Suprapubic skin (tissue), 4 donors: ENCODE data around the gene THSD1. TPM values are rescaled to one million over a fixed set of nuclear protein-coding genes. Genes with fewer than 3 reads are reported as not detected.

Experiments
- DNase-seq, 2 donors: peaks; one replicate each; pipeline ENCODE4 v3.0.0-alpha.2; 2019; ENCODE audit warnings: low spot score in 2 of 2
- H3K27ac ChIP-seq: fragments of 200-600 bp; sonication (generic); one replicate; pipeline ENCODE4 v1.5.1; 2019
- H3K27me3 ChIP-seq: fragments of 200-600 bp; sonication (generic); one replicate; pipeline ENCODE4 v1.5.1; 2019
- H3K36me3 ChIP-seq: fragments of 200-600 bp; sonication (generic); one replicate; pipeline ENCODE4 v1.5.1; 2019
- H3K4me1 ChIP-seq: fragments of 200-600 bp; sonication (generic); one replicate; pipeline ENCODE4 v1.5.1; 2019
- H3K4me3 ChIP-seq: fragments of 200-600 bp; sonication (generic); one replicate; pipeline ENCODE4 v1.5.1; 2019; ENCODE audit warnings: mild to moderate bottlenecking
- H3K9me3 ChIP-seq: fragments of 200-600 bp; sonication (generic); one replicate; pipeline ENCODE4 v1.5.1; 2019
- CTCF ChIP-seq, 2 donors: fragments of 200-600 bp in 1 of 2; fragments of 450-650 bp in 1 of 2; sonication (generic) in 1 of 2; IDR thresholded peaks; one replicate each; pipeline ENCODE4 v1.5.1; 2016 to 2019; ENCODE audit warnings: antibody characterized with exemption in 2 of 2, mild to moderate bottlenecking in 1 of 2, moderate library complexity in 1 of 2
- EP300 ChIP-seq: sonication (generic); formaldehyde crosslinking; IDR thresholded peaks from one replicate; pipeline ENCODE4 v1.6.1; 2017; ENCODE audit warnings: antibody characterized with exemption
- POLR2A ChIP-seq, 2 donors: fragments of 450-650 bp; IDR thresholded peaks; one replicate each; pipeline ENCODE4 v1.6.1; 2017; ENCODE audit warnings: antibody characterized with exemption in 2 of 2, mild to moderate bottlenecking in 2 of 2, moderate library complexity in 2 of 2
- POLR2AphosphoS5 ChIP-seq, 3 donors: sonication (generic); formaldehyde crosslinking; IDR thresholded peaks; one replicate each; pipeline ENCODE4 v1.6.1; 2017; ENCODE audit warnings: antibody characterized with exemption in 3 of 3
- WGBS: methylation state at CpG from one replicate; pipeline ENCODE4 v1.1.5; 2018; 5-methylcytosine and 5-hydroxymethylcytosine counted together
- total RNA-seq, 4 donors: library from RNA; depleted of rRNA; stranded (reverse); fragments of >200 nt; gene quantifications; one replicate each; pipeline ENCODE4 v1.1.0, GENCODE V29; 2016

THSD1 gene
- total RNA-seq, 4 donors from 2014 or later, result 4.9 to 17.1 (median 7.9) TPM

- Histone ChIP-seq H3K36me3 (peaks cover 5% of the 10 kb centered on the region), H3K4me3 (no peak overlapping the region), H3K4me1 (peaks cover 52% of the 10 kb centered on the region), H3K27ac (peak overlapping the region; percentile 98), H3K9me3 (no peaks in the 10 kb centered on the region), H3K27me3 (no peaks in the 10 kb centered on the region)
- 55% methylated on average over 5 of the region's 5 CpGs for WGBS
- no peak for DNase-seq
- no peak for TF ChIP-seq POLR2AphosphoS5 (IDR thresholded peaks at IDR 0.05)
- TF ChIP-seq EP300, result no peak
- no peak for TF ChIP-seq CTCF (IDR thresholded peaks at IDR 0.05)
These were observed 42.0 kb upstream of the THSD1 start for GRCh38 chr13:52447815-52448552.

- DNase-seq, result no peak
- peak overlapping the region; percentile 98 for H3K27ac ChIP-seq
- H3K9me3 ChIP-seq, result no peaks in the 10 kb centered on the region
- no peak for TF ChIP-seq CTCF (IDR thresholded peaks at IDR 0.05)
- no peak for TF ChIP-seq EP300
- TF ChIP-seq POLR2AphosphoS5 (IDR thresholded peaks at IDR 0.05), result no peak
- no peak for TF ChIP-seq POLR2A (IDR thresholded peaks at IDR 0.05)
- WGBS, result 61% methylated on average over 2 of the region's 2 CpGs
- H3K4me3 ChIP-seq, result no peak overlapping the region
- peaks cover 5% of the 10 kb centered on the region for H3K36me3 ChIP-seq
- H3K4me1 ChIP-seq, result peaks cover 46% of the 10 kb centered on the region
- no peaks in the 10 kb centered on the region for H3K27me3 ChIP-seq
These were observed 41.4 kb upstream of the THSD1 start for GRCh38 chr13:52447354-52447753.

GRCh38 chr13:52446265-52446664, 40.3 kb upstream of the THSD1 start:
- H3K36me3 ChIP-seq, result peaks cover 14% of the 10 kb centered on the region
- TF ChIP-seq POLR2AphosphoS5 (IDR thresholded peaks at IDR 0.05) (peak in 1 of 3 donors; percentile 37), POLR2A (IDR thresholded peaks at IDR 0.05) (no peak)
- no peak for DNase-seq
- no peak overlapping the region for H3K4me3 ChIP-seq
- peaks cover 43% of the 10 kb centered on the region for H3K4me1 ChIP-seq
- WGBS, result 54% methylated on average over 1 of the region's 1 CpG
- H3K27me3 ChIP-seq, result no peaks in the 10 kb centered on the region
- peak overlapping the region; percentile 98 for H3K27ac ChIP-seq
- no peaks in the 10 kb centered on the region for H3K9me3 ChIP-seq

- no peak overlapping the region for H3K27ac ChIP-seq
- DNase-seq, result no peak
- peaks cover 83% of the 10 kb centered on the region for H3K36me3 ChIP-seq
- TF ChIP-seq CTCF (IDR thresholded peaks at IDR 0.05) (no peak), POLR2AphosphoS5 (IDR thresholded peaks at IDR 0.05) (no peak), POLR2A (IDR thresholded peaks at IDR 0.05) (no peak), EP300 (no peak)
- no peaks in the 10 kb centered on the region for H3K27me3 ChIP-seq
- H3K4me1 ChIP-seq, result no peaks in the 10 kb centered on the region
- no peaks in the 10 kb centered on the region for H3K9me3 ChIP-seq
- H3K4me3 ChIP-seq, result no peak overlapping the region
- WGBS, result 86% methylated on average over 2 of the region's 2 CpGs
These were observed 26.5 kb upstream of the THSD1 start for GRCh38 chr13:52432456-52432855.

GRCh38 chr13:52428295-52428694, 22.3 kb upstream of the THSD1 start:
- Histone ChIP-seq H3K27ac (no peak overlapping the region), H3K4me3 (no peak overlapping the region), H3K4me1 (no peaks in the 10 kb centered on the region), H3K36me3 (peaks cover 82% of the 10 kb centered on the region), H3K27me3 (no peaks in the 10 kb centered on the region), H3K9me3 (no peaks in the 10 kb centered on the region)
- DNase-seq, result no peak
- 66% methylated on average over 2 of the region's 2 CpGs for WGBS
- no peak for TF ChIP-seq POLR2A (IDR thresholded peaks at IDR 0.05)
- no peak for TF ChIP-seq CTCF (IDR thresholded peaks at IDR 0.05)
- no peak for TF ChIP-seq POLR2AphosphoS5 (IDR thresholded peaks at IDR 0.05)
